GM03348 (cell line): ENCODE results near the gene BTAF1.

Experiments used
- DNase-seq: peaks from one replicate; pipeline ENCODE4 v3.0.0; 2012; ENCODE audit warnings: low spot score

Gene BTAF1

GRCh38 chr10:92052741-92053140 is 129.2 kb downstream of the BTAF1 start:
- DNase-seq = no peak

- no peak for DNase-seq
These were observed 131.2 kb downstream of the BTAF1 start for GRCh38 chr10:92054807-92055206.

GRCh38 chr10:92062273-92062672 is 138.7 kb downstream of the BTAF1 start:
- DNase-seq = no peak

GRCh38 chr10:92064506-92064905 is 140.9 kb downstream of the BTAF1 start:
- no peak for DNase-seq

- DNase-seq = no peak
These were observed 142.8 kb downstream of the BTAF1 start for GRCh38 chr10:92066386-92066785.

- DNase-seq = no peak
These were observed 145.3 kb downstream of the BTAF1 start for GRCh38 chr10:92068900-92069299.

GRCh38 chr10:92074126-92074887 is 150.7 kb downstream of the BTAF1 start:
- DNase-seq = peak; percentile 17

GRCh38 chr10:92075829-92076228 is 152.3 kb downstream of the BTAF1 start:
- DNase-seq = no peak

GRCh38 chr10:92076722-92077121 is 153.2 kb downstream of the BTAF1 start:
- DNase-seq = no peak

- no peak for DNase-seq
These were observed 155.4 kb downstream of the BTAF1 start for GRCh38 chr10:92079003-92079402.
